IPS-18a (cell line): ENCODE measurements around the gene CEACAM1.
A peak's percentile ranks its signal among the peaks of the same experiment; 100 is the strongest.
"Not testable (repeated sequence)": the region's sequence is repeated elsewhere in the genome, so short reads cannot be mapped to it uniquely, and the experiment has no call there.

Experiments used
- H3K27ac ChIP-seq: one replicate; pipeline ENCODE4 v1.5.1; 2013; ENCODE audit warnings: low read length
- H3K27me3 ChIP-seq: one replicate; pipeline ENCODE4 v1.6.1; 2013; ENCODE audit warnings: mild to moderate bottlenecking, low read length; ENCODE audit not compliant: control insufficient read depth, insufficient read depth
- H3K36me3 ChIP-seq: one replicate; pipeline ENCODE4 v1.6.1; 2013; ENCODE audit warnings: low read depth, low read length; ENCODE audit not compliant: control insufficient read depth
- H3K4me1 ChIP-seq: one replicate; pipeline ENCODE4 v1.6.1; 2013; ENCODE audit warnings: low read depth, low read length; ENCODE audit not compliant: control insufficient read depth
- H3K4me3 ChIP-seq: one replicate; pipeline ENCODE4 v1.5.1; 2013; ENCODE audit warnings: low read length
- H3K9ac ChIP-seq: one replicate; pipeline ENCODE4 v1.6.1; 2013; ENCODE audit warnings: mild to moderate bottlenecking, low read length, moderate library complexity
- H3K9me3 ChIP-seq: one replicate; pipeline ENCODE4 v1.6.1; 2013; ENCODE audit warnings: low read depth, low read length; ENCODE audit not compliant: control insufficient read depth

The CEACAM1 gene

DNA sequence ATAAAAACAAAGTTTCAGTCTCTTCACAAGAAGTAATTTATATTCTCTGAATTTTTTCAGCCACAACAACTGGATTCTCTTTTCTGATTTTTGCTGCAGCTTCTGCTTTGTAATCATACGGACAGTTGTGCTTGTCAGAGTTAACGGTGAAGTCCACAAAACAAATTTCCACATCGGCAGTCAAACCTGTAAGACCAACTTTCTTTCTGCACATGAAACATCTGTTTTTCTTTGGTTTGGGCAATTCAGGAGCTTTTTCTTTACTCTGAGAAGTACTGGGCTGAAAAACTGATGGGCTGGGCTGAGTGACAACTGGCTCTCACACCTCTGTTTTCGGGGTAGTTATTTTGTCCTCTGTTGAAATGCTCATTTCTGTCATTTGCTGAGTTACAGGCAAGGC is 43.2 kb downstream of the CEACAM1 start:
- not testable (repeated sequence) for H3K9ac ChIP-seq, H3K4me3 ChIP-seq, H3K9me3 ChIP-seq, H3K27ac ChIP-seq, H3K36me3 ChIP-seq, H3K4me1 ChIP-seq, H3K27me3 ChIP-seq

DNA sequence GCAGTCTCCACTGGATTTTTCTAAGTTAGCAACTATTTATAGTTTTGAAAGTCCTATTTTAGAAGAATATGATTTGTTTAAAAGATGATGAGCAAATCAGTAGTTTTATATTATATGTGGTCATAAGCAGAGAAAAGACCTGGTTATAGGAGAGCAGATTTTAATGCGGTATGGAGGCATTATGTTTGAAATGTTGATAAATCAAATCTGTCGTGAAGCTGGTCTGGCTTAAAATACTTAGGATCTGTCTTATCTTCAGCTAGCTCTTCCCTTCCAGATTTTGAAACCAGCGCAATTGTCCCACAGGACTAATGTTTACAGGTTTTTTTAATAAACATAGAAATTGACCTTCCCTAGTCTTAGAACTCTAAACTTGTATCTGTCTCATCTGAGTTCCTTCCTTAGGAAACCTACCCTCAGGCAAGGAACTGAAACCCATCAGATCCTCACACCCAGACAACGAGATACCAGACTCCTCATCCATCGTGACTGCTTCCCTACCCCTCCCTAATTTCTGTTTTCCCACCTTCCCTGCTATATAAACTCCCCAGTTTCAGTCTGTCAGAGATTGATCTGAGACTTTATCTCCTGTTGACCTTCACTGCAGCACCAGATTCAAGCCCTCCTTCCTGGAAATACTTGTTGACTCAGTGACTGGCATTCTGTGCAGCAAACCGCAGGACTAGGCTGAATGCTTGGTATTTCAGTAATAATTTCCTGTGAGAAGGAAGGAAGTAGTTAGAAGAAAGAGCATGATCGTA is 47.8 kb downstream of the CEACAM1 start:
- Histone ChIP-seq H3K36me3 (no peaks in the 10 kb centered on the region), H3K9ac (no peak overlapping the region), H3K4me1 (peaks cover 12% of the 10 kb centered on the region), H3K9me3 (no peaks in the 10 kb centered on the region), H3K4me3 (no peak overlapping the region), H3K27me3 (no peaks in the 10 kb centered on the region), H3K27ac (no peak overlapping the region)

DNA sequence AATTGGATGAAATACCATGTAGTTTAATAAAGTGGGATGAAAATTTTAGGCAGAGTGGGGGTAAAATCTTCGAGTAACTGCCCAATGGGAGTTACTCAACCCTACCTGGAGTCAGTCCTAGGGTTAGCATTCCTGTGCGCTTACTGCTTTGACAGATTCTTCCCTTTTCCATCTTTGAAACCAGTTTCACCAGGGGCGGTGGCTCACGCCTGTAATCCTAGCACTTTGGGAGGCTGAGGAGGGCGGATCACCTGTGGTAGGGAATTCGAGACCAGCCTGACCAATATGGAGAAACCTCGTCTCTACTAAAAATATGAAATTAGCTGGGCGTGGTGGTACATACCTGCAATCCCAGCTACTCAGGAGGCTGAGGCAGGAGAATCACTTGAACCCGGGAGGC is 48.5 kb downstream of the CEACAM1 start:
- no peak overlapping the region for H3K4me3 ChIP-seq
- no peaks in the 10 kb centered on the region for H3K27me3 ChIP-seq
- H3K9ac ChIP-seq, result no peak overlapping the region
- H3K4me1 ChIP-seq, result peaks cover 18% of the 10 kb centered on the region
- no peak overlapping the region for H3K27ac ChIP-seq
- no peaks in the 10 kb centered on the region for H3K9me3 ChIP-seq
- no peaks in the 10 kb centered on the region for H3K36me3 ChIP-seq

DNA sequence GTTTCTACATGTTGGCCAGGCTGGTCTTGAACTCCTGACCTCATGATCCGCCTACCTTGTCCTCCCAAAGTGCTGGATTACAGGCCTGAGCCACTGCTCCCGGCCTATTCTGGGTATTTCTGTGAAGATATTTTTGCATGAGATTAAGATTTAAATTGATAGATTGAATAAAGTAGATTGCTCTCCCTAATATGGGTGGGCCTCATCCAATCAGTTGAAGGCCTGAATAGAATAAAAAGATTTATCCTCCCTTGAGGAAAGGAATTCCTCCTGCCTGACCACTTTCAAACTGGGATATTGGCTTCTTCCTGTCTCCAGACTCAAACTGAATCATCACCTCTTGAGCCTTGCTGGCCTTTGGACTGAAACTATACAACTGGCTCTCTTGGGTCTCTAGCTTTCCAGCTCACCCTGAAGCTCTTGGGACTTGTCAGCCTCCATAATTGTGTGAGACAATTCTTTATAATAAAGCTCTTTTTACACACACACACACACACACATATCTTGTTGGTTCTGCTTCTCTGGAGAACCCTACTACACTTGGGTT is 49.4 kb downstream of the CEACAM1 start:
- Histone ChIP-seq H3K4me1 (peaks cover 26% of the 10 kb centered on the region), H3K9ac (no peak overlapping the region), H3K36me3 (no peaks in the 10 kb centered on the region), H3K27me3 (no peaks in the 10 kb centered on the region), H3K9me3 (no peaks in the 10 kb centered on the region), H3K27ac (no peak overlapping the region), H3K4me3 (no peak overlapping the region)

DNA sequence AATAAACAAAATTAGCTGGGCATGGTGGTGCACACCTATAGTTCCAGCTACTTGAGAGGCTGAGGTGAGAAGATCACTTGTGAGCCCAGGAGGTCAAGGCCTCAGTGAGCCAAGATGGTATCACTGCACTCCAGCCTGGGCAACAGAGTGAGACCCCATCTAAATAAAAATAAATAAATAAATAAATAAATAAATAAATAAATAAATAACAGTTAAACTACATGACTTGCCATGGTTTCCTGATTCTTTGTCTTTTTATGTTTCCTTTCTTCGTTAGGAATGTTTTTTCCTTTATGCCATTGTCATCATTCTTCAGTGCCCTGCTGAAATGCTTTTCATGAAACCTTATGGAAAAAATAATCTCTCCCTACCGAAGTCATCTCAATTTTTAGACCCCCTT is 50.3 kb downstream of the CEACAM1 start:
- Histone ChIP-seq H3K9ac (no peak overlapping the region), H3K4me1 (peaks cover 29% of the 10 kb centered on the region), H3K4me3 (no peak overlapping the region), H3K27ac (no peak overlapping the region), H3K9me3 (no peaks in the 10 kb centered on the region), H3K27me3 (no peaks in the 10 kb centered on the region), H3K36me3 (no peaks in the 10 kb centered on the region)

DNA sequence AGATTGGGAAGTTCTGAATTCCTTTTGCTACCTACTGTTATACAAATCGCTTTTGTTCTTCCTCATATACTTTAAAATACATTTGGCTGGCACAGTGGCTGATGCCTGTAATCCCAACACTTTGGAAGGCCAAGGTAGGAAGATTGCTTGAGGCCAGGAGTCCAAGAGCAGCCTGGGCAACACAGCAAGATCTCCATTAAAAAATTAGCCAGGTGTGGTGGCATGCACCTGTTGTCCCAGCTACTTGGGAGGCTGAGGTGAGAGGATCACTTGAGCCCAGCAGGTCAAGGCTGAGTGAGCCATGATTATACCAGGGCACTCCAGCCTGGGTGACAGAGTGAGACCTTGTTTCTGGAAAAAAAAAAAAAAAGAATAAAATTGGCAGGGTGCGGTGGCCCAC is 51.2 kb downstream of the CEACAM1 start:
- no peak overlapping the region for H3K9ac ChIP-seq
- H3K27me3 ChIP-seq, result no peaks in the 10 kb centered on the region
- H3K4me1 ChIP-seq, result peaks cover 38% of the 10 kb centered on the region
- no peak overlapping the region for H3K27ac ChIP-seq
- H3K9me3 ChIP-seq, result no peaks in the 10 kb centered on the region
- H3K36me3 ChIP-seq, result no peaks in the 10 kb centered on the region
- H3K4me3 ChIP-seq, result no peak overlapping the region

DNA sequence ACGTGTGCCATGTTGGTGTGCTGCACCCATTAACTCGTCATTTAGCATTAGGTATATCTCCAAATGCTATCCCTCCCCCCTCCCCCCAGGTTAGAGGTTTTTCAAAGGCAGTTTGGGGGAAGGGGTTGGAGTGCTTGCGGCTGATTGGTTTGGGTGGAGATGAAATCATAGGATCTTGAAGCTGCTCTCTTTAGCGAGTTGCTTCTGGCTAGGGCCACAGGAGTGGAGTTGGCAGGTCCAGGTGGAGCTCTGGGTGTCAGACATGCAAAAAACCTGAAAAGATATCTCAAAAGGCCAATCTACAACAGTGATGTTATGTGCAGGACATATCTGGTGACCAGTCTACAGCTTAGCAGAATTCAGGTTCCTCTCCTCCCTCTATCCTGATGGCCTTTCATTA is 52.9 kb downstream of the CEACAM1 start:
- H3K9me3 ChIP-seq, result no peaks in the 10 kb centered on the region
- peak overlapping the region; percentile 51 for H3K27ac ChIP-seq
- H3K27me3 ChIP-seq, result no peaks in the 10 kb centered on the region
- H3K36me3 ChIP-seq, result no peaks in the 10 kb centered on the region
- H3K4me3 ChIP-seq, result peak overlapping the region; percentile 23
- H3K9ac ChIP-seq, result no peak overlapping the region
- peaks cover 52% of the 10 kb centered on the region for H3K4me1 ChIP-seq

DNA sequence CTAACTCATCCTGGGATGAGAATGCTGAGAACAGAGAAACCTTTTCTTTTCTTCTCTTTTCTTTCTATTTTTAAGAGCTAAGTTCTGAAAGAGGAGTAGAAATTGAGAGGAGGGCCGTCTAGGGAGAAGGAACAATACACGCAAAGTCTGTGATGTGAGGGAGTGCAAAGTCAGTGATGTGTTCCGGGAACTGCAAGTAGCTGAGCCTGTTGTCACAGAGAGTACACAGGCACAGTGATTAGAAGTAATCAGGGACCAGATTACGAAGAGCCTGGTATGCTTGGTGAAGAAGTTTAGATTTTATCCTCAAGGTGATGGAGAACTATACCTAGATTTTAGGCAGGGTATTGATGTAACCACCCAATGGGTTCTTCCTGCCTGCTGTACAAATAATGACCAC is 53.5 kb downstream of the CEACAM1 start:
- H3K9ac ChIP-seq, result peak overlapping the region; percentile 55
- no peaks in the 10 kb centered on the region for H3K36me3 ChIP-seq
- H3K27ac ChIP-seq, result peak overlapping the region; percentile 10
- H3K4me1 ChIP-seq, result peaks cover 52% of the 10 kb centered on the region
- H3K4me3 ChIP-seq, result no peak overlapping the region
- H3K9me3 ChIP-seq, result no peaks in the 10 kb centered on the region
- no peaks in the 10 kb centered on the region for H3K27me3 ChIP-seq

DNA sequence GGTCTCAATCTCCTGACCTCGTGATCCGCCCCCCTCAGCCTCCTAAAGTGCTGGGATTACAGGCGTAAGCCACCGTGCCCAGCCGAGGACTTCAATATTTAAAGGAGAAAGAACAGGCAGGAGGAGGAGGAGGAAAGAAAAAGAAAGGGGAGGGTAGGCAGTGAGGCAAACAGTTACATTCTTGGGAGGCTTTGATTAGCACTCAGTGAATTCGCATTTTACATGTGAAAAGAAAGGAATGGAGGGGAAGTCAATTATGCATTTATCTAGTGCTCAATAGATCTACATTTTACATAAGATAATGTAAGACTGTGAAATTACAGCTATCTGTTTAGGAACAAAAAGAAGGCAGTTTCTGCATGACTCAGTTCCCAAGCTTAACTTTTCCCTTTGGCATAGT is 54.6 kb downstream of the CEACAM1 start:
- H3K27ac ChIP-seq, result peak overlapping the region; percentile 92
- H3K4me1 ChIP-seq, result peaks cover 52% of the 10 kb centered on the region
- H3K9ac ChIP-seq, result peak overlapping the region; percentile 55
- no peaks in the 10 kb centered on the region for H3K36me3 ChIP-seq
- H3K4me3 ChIP-seq, result peak overlapping the region; percentile 14
- H3K27me3 ChIP-seq, result no peaks in the 10 kb centered on the region
- no peaks in the 10 kb centered on the region for H3K9me3 ChIP-seq

DNA sequence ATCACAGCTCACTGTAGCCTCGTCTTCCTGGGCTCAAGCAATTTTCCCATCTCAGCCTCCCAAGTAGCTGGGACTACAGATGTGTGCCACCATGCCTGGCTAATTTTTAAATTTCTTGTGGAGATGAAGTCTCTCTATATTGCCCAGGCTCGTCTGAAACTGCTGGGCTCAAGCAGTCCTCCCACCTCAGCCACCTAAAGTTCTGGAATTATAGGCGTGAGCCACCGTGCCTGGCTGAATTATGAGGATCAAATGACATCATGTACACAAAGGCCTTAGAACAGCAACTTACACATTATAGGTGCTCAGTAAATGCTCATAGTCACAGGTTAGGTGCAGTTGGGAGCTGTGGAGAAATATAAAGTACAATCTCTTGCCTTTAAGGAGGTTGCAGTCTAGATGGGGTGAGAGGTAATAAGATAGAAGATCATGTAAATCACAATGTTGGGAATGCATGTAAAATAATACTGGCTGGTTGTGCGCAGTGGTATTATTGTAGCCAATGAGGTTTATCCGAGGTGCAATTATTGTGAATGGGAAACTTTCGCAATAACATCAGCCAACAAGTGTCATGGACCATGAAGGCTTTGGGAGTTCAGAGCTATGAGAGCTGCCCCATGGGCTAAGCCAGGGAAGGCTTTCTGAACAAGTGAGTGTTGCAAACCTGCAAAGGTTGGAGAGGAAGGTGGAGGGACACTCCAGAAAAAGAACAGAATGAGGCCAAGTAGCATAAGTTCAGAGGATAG is 55.7 kb downstream of the CEACAM1 start:
- H3K4me3 ChIP-seq, result no peak overlapping the region
- H3K4me1 ChIP-seq, result peaks cover 52% of the 10 kb centered on the region
- no peak overlapping the region for H3K27ac ChIP-seq
- H3K36me3 ChIP-seq, result no peaks in the 10 kb centered on the region
- H3K27me3 ChIP-seq, result no peaks in the 10 kb centered on the region
- H3K9ac ChIP-seq, result no peak overlapping the region
- no peaks in the 10 kb centered on the region for H3K9me3 ChIP-seq

DNA sequence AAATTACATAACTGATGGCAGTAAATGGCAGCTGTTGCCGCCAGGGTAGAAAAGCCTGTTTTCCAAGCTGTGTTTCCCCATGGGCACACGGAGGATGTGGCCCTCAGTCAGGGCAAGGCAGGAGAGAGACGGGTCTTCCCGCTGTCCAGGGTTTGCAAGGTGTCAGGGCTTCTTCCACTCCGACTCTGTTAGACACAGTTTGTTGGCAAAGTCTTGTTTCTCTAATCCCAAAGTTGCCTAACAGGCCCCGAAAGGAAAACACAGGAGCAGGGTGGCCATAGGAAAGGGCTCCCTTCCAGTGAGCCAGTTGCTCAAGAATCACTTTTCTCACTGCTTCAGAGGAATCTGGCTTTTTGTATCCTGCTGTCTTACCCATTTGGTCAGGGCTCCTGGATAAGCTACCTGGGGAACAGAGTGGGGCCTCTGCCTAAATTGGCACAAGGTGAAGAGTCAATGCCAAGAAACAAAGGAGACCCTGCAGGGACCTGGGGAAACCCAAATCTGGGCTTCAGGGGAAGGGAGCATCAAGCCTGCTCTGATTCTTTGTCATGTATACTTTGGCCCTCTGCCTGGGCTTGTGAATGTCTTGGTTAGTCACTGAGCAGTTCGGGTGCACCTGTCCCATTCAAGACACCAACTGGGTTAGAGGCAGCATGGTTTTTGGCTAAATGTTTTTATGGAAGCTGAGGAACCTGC is 56.6 kb downstream of the CEACAM1 start:
- Histone ChIP-seq H3K4me1 (peaks cover 52% of the 10 kb centered on the region), H3K9ac (peak overlapping the region; percentile 26), H3K27ac (peak overlapping the region; percentile 72), H3K4me3 (no peak overlapping the region), H3K9me3 (no peaks in the 10 kb centered on the region), H3K27me3 (no peaks in the 10 kb centered on the region), H3K36me3 (no peaks in the 10 kb centered on the region)
